GM10266 (cell line): ENCODE data around the gene NPAS2.

ENCODE experiments used
- DNase-seq: peaks from one replicate; pipeline ENCODE4 v3.0.0; 2012; ENCODE audit errors: extremely low spot score
- CTCF ChIP-seq: IDR thresholded peaks from 2 replicates; pipeline ENCODE4 v1.5.1; 2012; ENCODE audit warnings: mild to moderate bottlenecking, low read depth; ENCODE audit not compliant: control insufficient read depth, insufficient read depth; ENCODE audit errors: missing control alignments

Gene NPAS2

GRCh38 chr2:100934504-100935371 is 114.8 kb downstream of the NPAS2 start:
- TF ChIP-seq CTCF = no peak
- no peak for DNase-seq

DNA sequence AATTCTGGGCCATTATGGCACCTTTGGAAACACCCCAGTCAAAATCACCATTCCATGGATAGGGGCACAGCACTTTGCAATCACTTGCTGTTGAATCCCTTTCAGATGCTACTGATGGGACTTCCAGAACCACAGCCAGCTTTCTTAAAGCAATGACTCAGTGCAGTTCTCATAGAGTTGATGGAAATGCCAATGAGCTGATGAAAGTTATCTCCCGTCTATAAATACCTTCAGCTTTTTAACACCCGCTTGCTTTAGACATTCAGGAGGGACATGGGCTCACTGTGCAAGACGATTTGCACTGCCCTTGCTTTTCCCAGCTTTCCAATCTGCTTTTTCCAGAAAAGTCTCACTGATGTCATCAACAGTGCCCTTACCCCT is 115.4 kb downstream of the NPAS2 start:
- no peak for TF ChIP-seq CTCF
- no peak for DNase-seq

DNA sequence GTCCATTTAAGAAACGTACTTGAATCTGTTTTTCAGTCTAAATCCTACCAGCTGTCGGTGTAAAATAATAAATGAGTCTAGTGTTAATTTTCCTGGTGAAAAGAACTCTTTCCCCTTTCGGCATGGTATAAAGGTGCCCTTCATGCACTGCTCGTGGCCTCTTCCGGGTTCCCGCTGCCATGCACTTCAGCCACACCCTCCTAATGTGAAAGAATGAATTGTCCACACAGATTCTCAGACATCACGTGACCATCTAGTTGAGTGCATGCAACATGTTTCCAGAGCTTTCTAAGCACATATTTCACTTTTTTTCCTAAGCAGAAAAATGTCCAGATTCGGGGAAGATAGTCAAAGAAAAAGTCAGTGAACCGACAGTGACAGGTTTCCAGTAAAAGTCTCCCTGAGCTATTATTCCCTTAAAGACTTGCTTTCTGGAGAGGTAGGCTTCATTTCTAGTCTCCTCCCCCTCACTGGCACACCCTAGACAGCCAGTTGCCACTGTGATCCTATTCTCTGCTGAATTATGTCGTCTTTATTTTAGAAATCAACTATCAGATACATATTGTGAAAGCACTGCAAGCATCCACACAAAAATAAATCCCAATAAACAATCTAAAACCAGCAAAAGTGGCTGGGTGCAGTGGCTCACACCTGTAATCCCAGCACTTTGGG is 116.3 kb downstream of the NPAS2 start:
- TF ChIP-seq CTCF = no peak
- DNase-seq = no peak

- DNase-seq = no peak
- TF ChIP-seq CTCF = no peak
Observed at GRCh38 chr2:100936972-100937542, 117.1 kb downstream of the NPAS2 start.

- DNase-seq = no peak
- no peak for TF ChIP-seq CTCF
Observed at GRCh38 chr2:100938031-100939026, 118.4 kb downstream of the NPAS2 start.

GRCh38 chr2:100939445-100939844 is 119.5 kb downstream of the NPAS2 start:
- DNase-seq = no peak
- no peak for TF ChIP-seq CTCF
